ENCODE results near the gene ATG9A.
A peak's percentile ranks its signal among the peaks of the same experiment; 100 is the strongest.

Gene ATG9A

GRCh38 chr2:219177552-219178376 lies 51.7 kb downstream of the ATG9A start, which contains the start of gene RETREG2:
TSS of gene RETREG2 (plus strand) at chr2:219178275. CDS start at chr2:219178353, 78 bp downstream.
- peaks cover 13% of the 10 kb centered on the region for H3K4me1 ChIP-seq (ENCODE audit: low read length)
- H4K20me1 ChIP-seq (ENCODE audit: insufficient read depth, low read length), result no peaks in the 10 kb centered on the region
- H3K27ac ChIP-seq (ENCODE audit: low read length), result peak within 1 kb of the TSS; percentile 98
- no peaks in the 10 kb centered on the region for H3K27me3 ChIP-seq (ENCODE audit: low read depth, low read length)
- TF ChIP-seq, protein P1, sequence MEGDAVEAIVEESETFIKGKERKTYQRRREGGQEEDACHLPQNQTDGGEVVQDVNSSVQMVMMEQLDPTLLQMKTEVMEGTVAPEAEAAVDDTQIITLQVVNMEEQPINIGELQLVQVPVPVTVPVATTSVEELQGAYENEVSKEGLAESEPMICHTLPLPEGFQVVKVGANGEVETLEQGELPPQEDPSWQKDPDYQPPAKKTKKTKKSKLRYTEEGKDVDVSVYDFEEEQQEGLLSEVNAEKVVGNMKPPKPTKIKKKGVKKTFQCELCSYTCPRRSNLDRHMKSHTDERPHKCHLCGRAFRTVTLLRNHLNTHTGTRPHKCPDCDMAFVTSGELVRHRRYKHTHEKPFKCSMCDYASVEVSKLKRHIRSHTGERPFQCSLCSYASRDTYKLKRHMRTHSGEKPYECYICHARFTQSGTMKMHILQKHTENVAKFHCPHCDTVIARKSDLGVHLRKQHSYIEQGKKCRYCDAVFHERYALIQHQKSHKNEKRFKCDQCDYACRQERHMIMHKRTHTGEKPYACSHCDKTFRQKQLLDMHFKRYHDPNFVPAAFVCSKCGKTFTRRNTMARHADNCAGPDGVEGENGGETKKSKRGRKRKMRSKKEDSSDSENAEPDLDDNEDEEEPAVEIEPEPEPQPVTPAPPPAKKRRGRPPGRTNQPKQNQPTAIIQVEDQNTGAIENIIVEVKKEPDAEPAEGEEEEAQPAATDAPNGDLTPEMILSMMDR (IDR thresholded peaks at IDR 0.05; ENCODE audit: low read depth, low read length), result 0 out of 2 replicates have a peak, but pooled peaks have one; percentile 5
- no peak for TF ChIP-seq EZH2phosphoT487 (IDR thresholded peaks at IDR 0.05; ENCODE audit: low read depth)
- peak within 1 kb of the TSS; percentile 99 for H3K9ac ChIP-seq (ENCODE audit: low read length)
- peak within 1 kb of the TSS; percentile 99 for H3K4me2 ChIP-seq (ENCODE audit: low read length)
- H3K79me2 ChIP-seq (ENCODE audit: low read length), result peaks cover 8% of the 10 kb centered on the region
- no peaks in the 10 kb centered on the region for H3K9me3 ChIP-seq (ENCODE audit: insufficient read depth, low read length)
- H3K36me3 ChIP-seq (replicated peaks; ENCODE audit: low read depth, low read length), result peaks cover 8% of the 10 kb centered on the region
- peak within 1 kb of the TSS; percentile 36; the same call in 1 of the 2 replicates for H2AFZ ChIP-seq (ENCODE audit: low read depth, low read length)
- peak within 1 kb of the TSS; percentile 97 for H3K4me3 ChIP-seq (ENCODE audit: low read length)

DNA sequence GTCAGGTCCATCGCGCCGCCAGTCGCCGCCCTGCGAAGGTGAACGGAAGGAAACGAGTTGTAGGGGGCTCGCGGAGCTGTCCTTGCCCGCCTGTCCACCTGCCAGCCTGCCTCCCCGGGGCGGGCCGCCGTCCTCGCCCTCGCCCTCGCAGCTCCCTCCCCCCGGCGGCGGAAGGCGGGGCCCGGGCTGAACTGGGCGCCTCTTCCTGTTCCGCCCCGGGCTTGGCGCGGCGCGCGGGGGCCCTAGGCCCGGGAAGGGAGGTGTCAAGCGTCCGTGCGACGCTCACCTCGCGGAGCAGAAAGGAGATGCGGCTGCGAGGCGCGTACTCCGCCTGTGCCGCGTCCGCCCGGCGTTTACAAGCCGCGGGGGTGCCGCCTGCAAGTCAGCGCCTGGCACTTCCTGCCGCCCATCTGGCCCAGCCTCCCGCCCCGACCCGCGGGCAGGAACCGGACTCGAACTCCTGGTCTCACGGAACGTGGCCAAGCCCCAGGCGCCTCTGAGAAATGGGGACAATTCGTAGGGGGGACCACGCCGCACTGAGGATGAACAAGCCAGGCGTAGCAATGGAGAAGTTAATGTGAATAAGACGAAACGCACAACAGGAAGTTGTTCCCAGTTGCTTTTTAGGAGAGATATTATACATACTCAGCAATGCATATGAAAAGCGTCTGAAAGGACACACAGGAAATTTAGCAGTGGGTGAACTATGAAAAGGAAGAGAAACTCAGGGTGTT lies 52.5 kb downstream of the ATG9A start, which contains the start of gene CNPPD1:
CNPPD1 (minus strand) TSS at position 108 of the 734 bp plus-strand sequence; CDS start at position 11, 97 bp downstream.
- TF ChIP-seq, protein P1 (IDR thresholded peaks at IDR 0.05; ENCODE audit: low read depth, low read length), result no peak
- TF ChIP-seq EZH2phosphoT487 (IDR thresholded peaks at IDR 0.05; ENCODE audit: low read depth), result no peak
- Histone ChIP-seq H3K79me2 (ENCODE audit: low read length) (peaks cover 8% of the 10 kb centered on the region), H3K9me3 (ENCODE audit: insufficient read depth, low read length) (no peaks in the 10 kb centered on the region), H3K27me3 (ENCODE audit: low read depth, low read length) (no peaks in the 10 kb centered on the region), H3K27ac (ENCODE audit: low read length) (peak within 1 kb of the TSS; percentile 98), H4K20me1 (ENCODE audit: insufficient read depth, low read length) (no peaks in the 10 kb centered on the region), H3K36me3 (replicated peaks; ENCODE audit: low read depth, low read length) (peaks cover 8% of the 10 kb centered on the region), H2AFZ (ENCODE audit: low read depth, low read length) (peak within 1 kb of the TSS; percentile 36; the same call in 1 of the 2 replicates), H3K4me2 (ENCODE audit: low read length) (peak within 1 kb of the TSS; percentile 96), H3K9ac (ENCODE audit: low read length) (peak within 1 kb of the TSS; percentile 99), H3K4me1 (ENCODE audit: low read length) (peaks cover 13% of the 10 kb centered on the region), H3K4me3 (ENCODE audit: low read length) (peak within 1 kb of the TSS; percentile 97)

GRCh38 chr2:219175928-219176817 lies 53.3 kb downstream of the ATG9A start:
- Histone ChIP-seq H3K79me2 (ENCODE audit: low read length) (peaks cover 8% of the 10 kb centered on the region), H3K4me3 (ENCODE audit: low read length) (peak overlapping the region; percentile 97), H2AFZ (ENCODE audit: low read depth, low read length) (no peak overlapping the region), H3K9me3 (ENCODE audit: insufficient read depth, low read length) (no peaks in the 10 kb centered on the region), H3K4me2 (ENCODE audit: low read length) (peak overlapping the region; percentile 96), H3K4me1 (ENCODE audit: low read length) (peaks cover 13% of the 10 kb centered on the region), H4K20me1 (ENCODE audit: insufficient read depth, low read length) (no peaks in the 10 kb centered on the region), H3K9ac (ENCODE audit: low read length) (peak overlapping the region; percentile 99), H3K36me3 (replicated peaks; ENCODE audit: low read depth, low read length) (peaks cover 8% of the 10 kb centered on the region), H3K27me3 (ENCODE audit: low read depth, low read length) (no peaks in the 10 kb centered on the region), H3K27ac (ENCODE audit: low read length) (peak overlapping the region; percentile 98)
- TF ChIP-seq, protein P1 (IDR thresholded peaks at IDR 0.05; ENCODE audit: low read depth, low read length), result no peak
- TF ChIP-seq EZH2phosphoT487 (IDR thresholded peaks at IDR 0.05; ENCODE audit: low read depth), result no peak
